Heart left ventricle (tissue), 13 donors: ENCODE results near the gene ATP5PD.

Experiments
- POLR2A ChIP-seq, 2 donors: fragments of 450-650 bp; IDR thresholded peaks; one replicate each; pipeline ENCODE4 v1.6.1; 2017; ENCODE audit warnings: antibody characterized with exemption in 2 of 2, mild to moderate bottlenecking in 2 of 2, moderate library complexity in 2 of 2
- TF ChIP-seq, protein P1 (sequence below), 12 donors: fragments of 200-600 bp; sonication (generic) in 4 of 12; IDR thresholded peaks; one replicate each; pipeline versions ENCODE4 v1.5.0 to v1.8.0; 2018 to 2022; ENCODE audit warnings: antibody characterized with exemption in 12 of 12, mild to moderate bottlenecking in 5 of 12
- donor health status: ischemic (EF 13 %, LVEDD 7.1; RV severe dilation, severe dysfunction).
- donor health status: DM: no; HTN: yes; CAD: no.
- donor health status: DM: no; HTN: no; CAD: no.
- donor health status: ischemic (EF 25% LVEDD 6.9; RV normal size, moderate dysfunction).
- donor health status: ischemic (EF 25% LVEDD 5.7; RV mildly dilated, moderate dysfunction).
- donor health status: ischemic (EF 35%, LVEDD 5.7; RV mildly dilated, moderate dysfunction).
- donor health status: nonischemic (EF 11% LVEDD 7.7; RV severe dilation, severe dysfunction).
- donor health status: DM: yes; HTN: yes; CAD: no.
- donor health status: PGD.
- donor health status: ischemic (EF 29% LVEDD 5.4; RV normal size, mild dysfunction).
- donor health status: nonischemic (EF 23%, LVEDD 6.1; RV moderate dilation, normal function).

DNA sequence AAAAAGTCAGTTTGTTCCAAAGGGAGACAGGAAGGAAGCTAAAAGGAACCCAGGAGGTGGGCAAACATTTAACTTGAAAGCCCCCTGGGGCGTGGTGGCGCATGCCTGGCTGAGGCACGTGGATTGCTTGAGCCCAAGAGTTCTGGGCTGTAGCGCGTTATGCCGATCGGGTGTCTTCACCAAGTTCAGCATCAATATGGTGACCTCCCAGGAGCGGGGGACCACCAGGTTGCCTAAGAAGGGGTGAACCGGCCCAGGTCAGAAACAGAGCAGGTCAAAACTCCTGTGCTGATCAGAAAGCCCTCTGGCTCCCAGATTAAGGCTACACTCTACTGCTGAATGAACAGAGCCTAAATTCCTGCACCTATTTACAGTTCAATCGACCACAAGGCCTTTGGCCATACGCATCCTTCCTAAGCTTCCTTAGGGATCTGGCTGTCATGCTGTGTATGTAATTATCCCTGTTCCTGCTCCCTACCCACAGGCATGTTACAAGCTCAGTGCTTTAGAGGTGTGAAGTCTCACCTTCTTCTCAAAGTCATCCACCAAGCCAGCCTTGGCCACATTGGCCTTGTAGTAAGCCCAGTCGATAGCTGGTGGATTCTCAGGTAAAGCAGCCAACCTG is 5.0 kb downstream of the ATP5PD start:
- TF ChIP-seq, protein P1, sequence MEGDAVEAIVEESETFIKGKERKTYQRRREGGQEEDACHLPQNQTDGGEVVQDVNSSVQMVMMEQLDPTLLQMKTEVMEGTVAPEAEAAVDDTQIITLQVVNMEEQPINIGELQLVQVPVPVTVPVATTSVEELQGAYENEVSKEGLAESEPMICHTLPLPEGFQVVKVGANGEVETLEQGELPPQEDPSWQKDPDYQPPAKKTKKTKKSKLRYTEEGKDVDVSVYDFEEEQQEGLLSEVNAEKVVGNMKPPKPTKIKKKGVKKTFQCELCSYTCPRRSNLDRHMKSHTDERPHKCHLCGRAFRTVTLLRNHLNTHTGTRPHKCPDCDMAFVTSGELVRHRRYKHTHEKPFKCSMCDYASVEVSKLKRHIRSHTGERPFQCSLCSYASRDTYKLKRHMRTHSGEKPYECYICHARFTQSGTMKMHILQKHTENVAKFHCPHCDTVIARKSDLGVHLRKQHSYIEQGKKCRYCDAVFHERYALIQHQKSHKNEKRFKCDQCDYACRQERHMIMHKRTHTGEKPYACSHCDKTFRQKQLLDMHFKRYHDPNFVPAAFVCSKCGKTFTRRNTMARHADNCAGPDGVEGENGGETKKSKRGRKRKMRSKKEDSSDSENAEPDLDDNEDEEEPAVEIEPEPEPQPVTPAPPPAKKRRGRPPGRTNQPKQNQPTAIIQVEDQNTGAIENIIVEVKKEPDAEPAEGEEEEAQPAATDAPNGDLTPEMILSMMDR (IDR thresholded peaks at IDR 0.05): no peak
- no peak for TF ChIP-seq POLR2A (IDR thresholded peaks at IDR 0.05)
